ENCODE data around the gene IGFALS. TPM values are rescaled to one million over a fixed set of nuclear protein-coding genes. Genes with fewer than 3 reads are reported as not detected.

The IGFALS gene
- total and polyA plus RNA-seq, 2 donors (not counting 3 experiments of a cell fraction or from before 2014, with no cell fraction given) = not detected

- Histone ChIP-seq H3K27ac (ENCODE audit: insufficient read depth, low read depth, low read length) (no peak overlapping the region), H3K4me3 (replicated peaks in 1 of 3; ENCODE audit: insufficient read depth in 1 of 3, low read depth in 1 of 3, low read length in 3 of 3) (no peak overlapping the region), H3K9ac (replicated peaks; ENCODE audit: extremely low read depth, insufficient read depth, low read length) (no peak overlapping the region), H3K36me3 (ENCODE audit: control insufficient read depth in 2 of 2, extremely low read depth in 1 of 2, insufficient read depth in 2 of 2, low read length in 2 of 2) (peaks cover 0 to 36% of the 10 kb centered on the region in 2 experiments), H3K9me1 (replicated peaks; ENCODE audit: control insufficient read depth, extremely low read depth, insufficient read depth, low read length) (no peaks in the 10 kb centered on the region), H3K79me2 (ENCODE audit: control insufficient read depth, insufficient read depth, low read length) (no peaks in the 10 kb centered on the region), H2AFZ (ENCODE audit: low read depth, low read length) (no peak overlapping the region), H3K4me1 (ENCODE audit: control insufficient read depth, extremely low read depth, insufficient read depth, low read length) (no peaks in the 10 kb centered on the region), H3K4me2 (ENCODE audit: insufficient read depth, low read length) (no peak overlapping the region), H3K27me3 (ENCODE audit: control insufficient read depth in 2 of 2, insufficient read depth in 2 of 2, low read length in 2 of 2) (no peaks in the 10 kb centered on the region), H3K9me3 (replicated peaks; ENCODE audit: control insufficient read depth, insufficient read depth, low read length) (no peaks in the 10 kb centered on the region), H4K20me1 (replicated peaks; ENCODE audit: control insufficient read depth, extremely low read depth, insufficient read depth, low read length) (no peaks in the 10 kb centered on the region)
- no TSS peak for BruUV-seq (replicated peaks)
- dilution Hi-C loops (cut with MboI; ENCODE audit: extremely low pct_ligation_motif_present, low sequenced_read_pairs) (no loop called here), intact Hi-C loops (cut with micrococcal nuclease) (no loop called here)
- POLR2A ChIA-PET = no interaction called here
- CTCF ChIA-PET = no interaction called here
- TF ChIP-seq POLR2A (IDR thresholded peaks at IDR 0.05; ENCODE audit: low read depth, low read length) = no peak
- no peak for TF ChIP-seq GATA2 (IDR thresholded peaks at IDR 0.05; ENCODE audit: insufficient read depth, insufficient read length, low read depth, low read length)
- no peak for TF ChIP-seq CTCF (IDR thresholded peaks at IDR 0.05; ENCODE audit: extremely low read depth in 1 of 2, insufficient read depth in 1 of 2, low read depth in 1 of 2, low read length in 2 of 2)
- no peak for TF ChIP-seq POLR2AphosphoS5 (IDR thresholded peaks at IDR 0.05; ENCODE audit: insufficient read depth, low read depth, low read length)
- no peak for TF ChIP-seq EZH2 (IDR thresholded peaks at IDR 0.05; ENCODE audit: borderline replicate concordance, low read depth, low read length, severe bottlenecking)
- no peak for TF ChIP-seq MYC (IDR thresholded peaks at IDR 0.05; ENCODE audit: low read depth, low read length)
- TF ChIP-seq MAX (IDR thresholded peaks at IDR 0.05; ENCODE audit: insufficient read depth, insufficient read length) = no peak
- no peak for TF ChIP-seq JUN (IDR thresholded peaks at IDR 0.05; ENCODE audit: borderline replicate concordance, insufficient read depth, insufficient read length, low read depth)
- TF ChIP-seq FOS (IDR thresholded peaks at IDR 0.05; ENCODE audit: borderline replicate concordance, insufficient read depth, low read length) = no peak
- FAIRE-seq = no peak
- no peak for DNase-seq (ENCODE audit: low read depth, low spot score)
These were observed 25.5 kb upstream of the IGFALS start for GRCh38 chr16:1818873-1819525.

Data from endothelial cell of umbilical vein (primary cell).